GF-D8 (cell line): ENCODE results near the gene WTAP.
"Not testable (repeated sequence)": the region's sequence is repeated elsewhere in the genome, so short reads cannot be mapped to it uniquely, and the experiment has no call there.

Source experiments
- DNase-seq: peaks from one replicate; lab custom pipeline; 2025; lab: John Stamatoyannopoulos, UW

The WTAP gene

GRCh38 chr6:159726918-159727716, at the start of gene WTAP:
Gene WTAP, plus strand, starts transcription at chr6:159727506. Its CDS starts 8,760 bp downstream, at chr6:159736266.
- DNase-seq, result peak; percentile 87

DNA sequence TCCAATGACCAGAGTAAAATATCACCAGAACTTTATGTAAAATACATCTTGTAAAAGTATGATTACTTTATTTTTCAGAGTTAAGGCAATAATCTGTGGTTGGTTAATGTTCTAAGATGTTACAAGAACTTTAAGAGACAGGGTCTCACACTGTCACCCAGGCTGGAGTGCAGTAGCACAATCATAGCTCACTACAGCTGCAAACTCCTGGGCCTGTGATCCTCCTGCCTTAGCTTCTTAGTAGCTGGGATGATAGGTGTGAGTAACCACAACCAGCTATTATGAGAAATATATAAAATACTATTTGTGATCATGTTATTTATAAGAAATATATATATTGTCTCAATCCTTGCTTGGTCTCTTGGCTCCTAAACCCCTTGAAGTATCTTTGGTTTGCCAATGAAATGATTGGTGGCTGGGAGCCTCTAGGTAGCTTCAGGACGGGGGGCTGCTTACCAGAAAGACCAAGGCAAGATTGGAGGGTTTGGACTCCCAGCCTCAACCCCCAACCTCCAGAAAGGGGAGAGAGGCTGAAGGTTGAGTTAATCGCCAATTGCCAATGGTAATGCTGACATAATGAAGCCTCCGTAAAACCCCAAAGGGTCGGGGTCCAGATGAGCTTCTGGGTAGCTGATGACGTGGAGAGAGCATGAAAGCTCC, 49.7 kb upstream of the WTAP start:
- DNase-seq, result no peak

GRCh38 chr6:159678574-159678973, 48.7 kb upstream of the WTAP start:
- no peak for DNase-seq

- no peak for DNase-seq
Measured at GRCh38 chr6:159679091-159680077, 47.9 kb upstream of the WTAP start.

DNA sequence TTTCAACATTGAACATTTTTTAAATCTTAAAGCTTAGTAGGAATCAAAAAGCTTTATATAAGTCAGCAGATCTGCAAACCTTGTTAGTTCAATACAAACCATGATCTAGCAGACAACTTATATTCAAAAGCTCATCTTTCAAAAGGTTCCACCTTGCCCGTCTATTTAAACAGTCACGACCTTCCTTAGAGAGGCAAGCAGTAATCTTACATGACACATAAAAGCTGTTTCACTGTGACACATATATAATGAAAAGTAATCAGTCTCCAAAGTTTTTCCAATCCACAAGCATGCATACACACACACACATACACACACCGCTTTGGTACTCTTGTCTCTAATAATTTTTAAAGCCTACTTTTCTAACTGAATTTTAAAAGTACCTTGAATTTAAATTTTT, 47.2 kb upstream of the WTAP start:
- no peak for DNase-seq

DNA sequence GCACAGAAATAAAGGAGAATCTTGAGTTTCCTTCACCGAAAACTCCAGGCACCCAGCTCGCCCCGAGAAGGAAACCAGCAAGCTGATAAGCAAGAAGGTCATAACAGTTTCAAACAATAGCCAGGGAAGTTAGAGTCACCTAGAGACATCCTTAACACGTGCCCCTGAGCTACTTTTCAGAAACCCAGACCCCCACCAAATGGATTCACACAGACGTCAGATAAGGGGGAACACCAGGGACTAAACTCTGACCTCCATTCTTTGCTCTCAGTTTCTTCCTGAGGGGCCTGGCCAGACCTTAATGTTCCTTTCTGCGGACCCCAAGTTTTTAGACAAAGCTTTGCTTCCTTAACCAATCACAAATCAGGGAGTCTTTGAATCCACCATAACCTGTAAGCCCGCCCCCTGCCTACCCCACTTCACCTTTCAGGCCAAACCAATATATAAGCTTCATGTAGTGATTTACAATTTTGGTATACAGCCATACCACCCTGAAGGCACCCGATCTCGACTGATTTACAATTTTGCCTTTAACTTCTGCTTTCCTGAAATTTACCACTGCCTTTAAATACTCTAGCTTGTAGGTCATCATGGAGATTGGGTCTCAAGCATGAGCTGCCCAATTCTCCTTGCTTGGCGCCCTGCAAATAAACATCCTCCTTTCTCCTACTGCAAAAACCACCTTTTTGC, 46.0 kb upstream of the WTAP start:
- no peak for DNase-seq

GRCh38 chr6:159682295-159682694, 45.0 kb upstream of the WTAP start:
- no peak for DNase-seq

GRCh38 chr6:159682810-159683209, 44.5 kb upstream of the WTAP start:
- DNase-seq, result no peak

DNA sequence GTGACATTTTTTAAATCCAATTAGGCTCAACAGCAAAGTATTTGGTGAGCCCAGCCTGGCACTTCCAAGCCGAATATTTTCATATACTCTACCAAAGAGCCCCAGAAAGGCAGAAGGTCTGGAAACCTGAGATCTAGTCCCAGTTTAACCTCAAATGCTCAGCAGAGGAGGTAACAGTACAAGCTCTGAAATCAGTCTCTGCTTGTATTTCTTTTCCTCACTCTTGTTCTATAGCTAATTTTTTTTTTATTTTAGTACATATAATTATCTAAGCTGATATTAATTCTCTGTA, 43.3 kb upstream of the WTAP start:
- DNase-seq, result no peak

- no peak for DNase-seq
Measured at GRCh38 chr6:159686040-159686439, 41.3 kb upstream of the WTAP start.

DNA sequence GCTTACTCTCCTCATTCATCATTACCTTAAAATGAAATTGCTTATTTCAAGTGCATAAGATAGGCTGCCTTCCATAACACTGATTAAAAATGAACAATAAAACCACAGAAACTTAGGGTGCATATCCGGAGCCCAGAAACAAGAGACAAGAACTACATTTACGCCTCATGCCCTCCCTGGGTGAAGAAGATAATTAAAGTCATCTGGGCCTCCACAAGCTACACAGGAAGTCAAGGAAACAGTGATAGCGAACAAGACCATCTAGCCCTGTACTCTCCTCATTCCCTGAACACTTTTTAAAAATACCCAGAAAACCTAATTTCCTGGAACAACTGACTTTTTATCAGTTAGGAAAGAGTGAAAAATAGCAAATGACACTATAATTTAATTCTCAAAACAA, 40.6 kb upstream of the WTAP start:
- DNase-seq, result no peak

GRCh38 chr6:159687341-159687740, 40.0 kb upstream of the WTAP start:
- no peak for DNase-seq

- DNase-seq, result no peak
Measured at GRCh38 chr6:159688266-159688905, 38.9 kb upstream of the WTAP start.

- no peak for DNase-seq
Measured at GRCh38 chr6:159689001-159689400, 38.3 kb upstream of the WTAP start.

DNA sequence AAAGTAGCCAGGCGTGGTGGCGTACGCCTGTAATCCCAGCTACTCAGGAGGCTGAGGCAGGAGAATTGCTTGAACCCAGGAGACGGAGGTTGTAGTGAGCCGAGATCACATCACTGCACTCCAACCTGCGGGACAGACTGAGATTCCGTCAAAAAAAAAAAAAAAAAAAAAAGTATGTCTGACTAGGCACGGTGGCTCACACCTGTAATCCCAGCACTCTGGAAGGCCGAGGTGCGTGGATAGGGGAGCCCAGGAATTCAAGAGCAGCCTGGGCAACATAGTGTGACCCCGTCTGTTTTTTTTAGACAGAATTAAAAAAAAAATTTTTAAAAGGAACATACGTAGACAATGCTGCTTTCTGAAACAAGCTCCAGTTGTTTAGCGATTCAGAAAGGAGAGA, 37.2 kb upstream of the WTAP start:
- DNase-seq, result not testable (repeated sequence)

- DNase-seq, result peak; percentile 72
Measured at GRCh38 chr6:159691133-159691962, 36.0 kb upstream of the WTAP start.

GRCh38 chr6:159691963-159692287, 35.4 kb upstream of the WTAP start:
- DNase-seq, result no peak

DNA sequence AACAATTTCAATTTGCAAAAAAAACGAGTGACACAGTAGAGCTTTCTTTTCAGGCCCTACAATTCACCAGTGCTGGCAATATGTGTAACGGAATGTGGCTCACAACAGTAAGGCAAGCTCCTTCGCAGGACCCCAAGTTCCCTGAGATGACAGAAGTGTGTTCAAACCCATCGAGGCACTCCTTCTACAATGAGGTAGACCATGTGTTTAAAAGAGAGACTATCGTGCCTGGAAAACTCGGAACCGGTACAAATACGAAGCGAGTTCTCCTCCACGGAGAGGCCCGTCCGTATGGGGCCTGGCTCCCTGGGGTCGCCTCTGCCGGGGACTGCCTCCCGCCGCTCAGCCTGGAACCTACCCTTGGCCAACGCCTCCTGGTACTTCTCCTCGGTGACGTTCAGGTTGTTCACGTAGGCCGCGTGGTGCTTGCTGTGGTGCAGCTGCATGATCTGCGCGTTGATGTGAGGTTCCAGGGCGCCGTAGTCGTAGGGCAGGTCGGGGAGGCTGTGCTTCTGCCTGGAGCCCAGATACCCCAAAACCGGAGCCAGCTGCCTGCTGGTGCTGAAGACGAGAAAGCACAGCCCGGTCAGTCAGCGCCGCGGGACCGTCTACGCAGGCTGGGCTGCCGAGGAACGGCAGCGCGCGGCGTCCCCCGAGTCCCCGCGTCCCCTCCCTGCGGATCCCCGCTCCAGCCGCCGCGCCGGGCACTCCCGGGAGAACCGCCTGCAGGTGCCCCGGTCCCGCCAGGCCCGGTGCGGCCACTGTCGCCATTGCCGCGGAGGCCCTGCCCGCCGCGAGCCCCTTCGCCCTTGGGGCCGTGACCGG, 34.8 kb upstream of the WTAP start:
- peak; percentile 18 for DNase-seq

DNA sequence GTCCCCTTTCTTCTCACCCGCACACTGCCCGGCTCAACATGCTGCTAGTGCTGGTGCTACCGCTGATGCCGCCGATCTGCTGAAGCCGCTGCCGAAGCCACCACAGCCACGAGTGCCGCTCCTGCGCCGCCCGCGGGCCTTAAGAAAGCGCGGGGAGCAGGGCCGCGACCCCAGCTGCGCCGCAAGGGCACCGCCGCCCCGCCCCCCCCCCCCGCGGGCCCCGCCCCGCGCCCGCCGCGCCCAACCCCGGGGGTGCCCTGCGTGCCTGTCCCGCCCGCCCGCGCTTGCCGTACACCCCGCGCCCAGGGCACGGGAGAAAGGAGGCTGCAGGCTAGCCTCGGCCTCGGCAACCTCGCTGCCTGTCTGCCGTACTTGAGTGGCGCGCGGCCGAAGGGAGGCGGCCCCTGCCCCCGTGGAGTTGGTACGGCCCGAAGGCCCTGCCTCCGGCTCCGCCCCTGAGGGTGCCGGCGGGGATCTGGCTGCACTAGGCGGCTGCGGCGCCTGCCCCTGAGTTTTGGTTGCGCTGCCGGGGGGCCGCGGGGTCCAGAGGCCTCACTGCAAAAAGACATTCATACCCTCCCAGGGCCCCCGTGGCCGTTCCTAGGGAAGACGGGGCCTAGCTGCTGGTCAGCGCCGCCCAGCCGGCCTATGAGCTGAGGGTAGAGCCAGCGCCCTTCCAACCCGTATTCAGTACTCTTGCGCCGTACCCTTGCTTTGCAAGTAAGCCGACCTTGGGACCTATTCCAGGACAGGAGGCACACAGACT, 34.0 kb upstream of the WTAP start, which contains the start of gene SOD2:
Gene SOD2, minus strand, starts transcription at position 114 of the 766 bp plus-strand sequence. Its CDS starts 74 bp downstream, at position 40.
- peak; percentile 59 for DNase-seq
